K562 (cell line): ENCODE data around the gene TMSB10. TPM values are rescaled to one million over a fixed set of nuclear protein-coding genes. Genes with fewer than 3 reads are reported as not detected.

Source experiments
- ATAC-seq: fragments of 200-7000 bp; cut with Tn5 transposase; 3 replicates; pipeline ENCODE4 v1.9.1; 2020; ENCODE audit warnings: moderate library complexity
- BruUV-seq: library from RNA; stranded (reverse); fragments of 400-500 nt; replicated peaks from 2 replicates; lab custom pipeline; 2021; lab: Mats Ljungman, UMichigan
- CTCF ChIA-PET: fragments of 300-600 bp; formaldehyde crosslinking; extraction: SDS; loops from one replicate; lab custom pipeline; 2021; ENCODE audit warnings: low intra/inter-chr PET ratio; lab: Yijun Ruan, JAX
- POLR2A ChIA-PET: fragments of 300-600, 350-650 bp; sonication (Branson Sonifier 250); formaldehyde crosslinking; extraction: SDS; loops from one replicate; lab custom pipeline; 2021; ENCODE audit warnings: antibody characterized with exemption, inconsistent platforms; lab: Yijun Ruan, JAX
- DNase-seq, 4 experiments: peaks; one replicate each; pipeline versions ENCODE4 v3.0.0 to v3.0.0-alpha.2; 2011 to 2018; ENCODE audit warnings: low spot score in 3 of 4, mixed read lengths in 3 of 4; ENCODE audit errors: extremely low read depth in 1 of 4
- FAIRE-seq: peaks from 2 replicates; lab custom pipeline; 2011; peaks lifted over from hg19 to GRCh38; lab: Jason Lieb, UNC
- H2AFZ ChIP-seq: 2 replicates; pipeline ENCODE4 v1.6.0; 2011; ENCODE audit warnings: low read depth, low read length, control low read depth, inconsistent platforms
- H3K27ac ChIP-seq: fragments of 200-600 bp; 3 replicates; pipeline ENCODE4 v1.8.0; 2011; ENCODE audit warnings: low read depth, mild to moderate bottlenecking, control low read depth, inconsistent platforms, low read length, moderate library complexity, mixed read lengths; ENCODE audit errors: extremely low read depth
- H3K27me3 ChIP-seq, 2 experiments: fragments of 300-600 bp in 1 of 2; 2 replicates in 1 of 2; 3 replicates in 1 of 2; pipeline versions ENCODE4 v1.6.0 to v1.8.0; 2011; ENCODE audit warnings: inconsistent platforms in 2 of 2, low read length in 2 of 2, mild to moderate bottlenecking in 1 of 2, mixed read lengths in 1 of 2, moderate library complexity in 1 of 2; ENCODE audit not compliant: control insufficient read depth in 2 of 2, insufficient read depth in 2 of 2
- H3K36me3 ChIP-seq: fragments of 300-600 bp; 3 replicates; pipeline ENCODE4 v1.8.0; 2011; ENCODE audit warnings: mild to moderate bottlenecking, low read length, inconsistent platforms; ENCODE audit not compliant: control insufficient read depth, insufficient read depth
- H3K4me1 ChIP-seq, 2 experiments: fragments of 200-600 bp in 1 of 2; replicated peaks in 1 of 2; 2 replicates in 1 of 2; 3 replicates in 1 of 2; pipeline versions ENCODE4 v1.5.1 to v1.8.0; 2011; ENCODE audit warnings: inconsistent platforms in 2 of 2, low read length in 2 of 2, mild to moderate bottlenecking in 1 of 2, mixed read lengths in 1 of 2, moderate library complexity in 1 of 2; ENCODE audit not compliant: control insufficient read depth in 2 of 2, insufficient read depth in 2 of 2
- H3K4me2 ChIP-seq: 2 replicates; pipeline ENCODE4 v1.6.1; 2011; ENCODE audit warnings: low read length, control low read depth, inconsistent platforms, mixed read lengths; ENCODE audit not compliant: insufficient read depth
- H3K4me3 ChIP-seq: fragments of 200-600 bp; sonication (generic), shearing (Covaris generic); 2 replicates; pipeline ENCODE4 v1.5.1; 2016; ENCODE audit warnings: control low read depth, inconsistent platforms
- H3K79me2 ChIP-seq: fragments of 200-600 bp; 3 replicates; pipeline ENCODE4 v1.8.0; 2011; ENCODE audit warnings: low read length, inconsistent platforms; ENCODE audit not compliant: control insufficient read depth, insufficient read depth
- H3K9ac ChIP-seq, 2 experiments: 2 replicates each; pipeline versions ENCODE4 v1.6.0 to v1.6.1; 2011; ENCODE audit warnings: low read depth in 2 of 2, low read length in 2 of 2, control low read depth in 1 of 2, inconsistent platforms in 1 of 2, mild to moderate bottlenecking in 1 of 2, mixed read lengths in 1 of 2; ENCODE audit not compliant: insufficient read depth in 1 of 2
- H3K9me1 ChIP-seq: one replicate; pipeline ENCODE4 v1.6.0; 2011; ENCODE audit warnings: inconsistent platforms, mild to moderate bottlenecking, low read length, moderate library complexity; ENCODE audit not compliant: control insufficient read depth, insufficient read depth
- H3K9me3 ChIP-seq: replicated peaks from 2 replicates; pipeline ENCODE4 v1.5.1; 2011; ENCODE audit warnings: low read depth, low read length, inconsistent platforms; ENCODE audit not compliant: control insufficient read depth, insufficient read depth
- H4K20me1 ChIP-seq: replicated peaks from 2 replicates; pipeline ENCODE4 v1.6.1; 2011; ENCODE audit warnings: low read length, inconsistent platforms, mixed read lengths; ENCODE audit not compliant: control insufficient read depth, insufficient read depth
- RBM15 ChIP-seq: fragments of 200-400 bp; formaldehyde crosslinking; IDR thresholded peaks from 2 replicates; pipeline ENCODE4 v1.6.1; 2018; ENCODE audit warnings: mild to moderate bottlenecking, low read length, moderate library complexity; ENCODE audit not compliant: insufficient read depth
- WGBS: fragments of 100-300 bp; shearing (Covaris generic); methylation state at CpG from one replicate; pipeline ENCODE4 v1.1.6; 2016; ENCODE audit warnings: low coverage, mixed read lengths; ENCODE audit not compliant: insufficient coverage; ENCODE audit errors: missing lambda C conversion rate; 5-methylcytosine and 5-hydroxymethylcytosine counted together
- in situ Hi-C: fragments of 300-500 bp; cut with MboI; formaldehyde crosslinking; loops from 4 replicates; pipeline ENCODE4 v1.15.0; 2018; ENCODE audit warnings: inconsistent platforms, mixed read lengths
- intact Hi-C: fragments of 100-400 bp; cut with micrococcal nuclease; formaldehyde crosslinking; loops from 2 replicates; pipeline ENCODE4 v1.14.2; 2022
- polyA plus RNA-seq, 8 experiments: library from polyadenylated mRNA; depleted of rRNA in 4 of 8; stranded (reverse) in 5 of 8; unstranded in 3 of 8; fragments of >200 nt; fragmentation: Nextera tagmentation in 2 of 8; fragmentation: Illumina TruSeq in 1 of 8; extraction: Ambion mirVana in 2 of 8; extraction: Trizol in 1 of 8; gene quantifications; 2 replicates each; pipeline versions ENCODE4 v1.2.1 to v1.2.3, GENCODE V29; 2011 to 2014; ENCODE audit warnings: inconsistent platforms in 1 of 8, missing spikeins in 1 of 8
- total RNA-seq, 7 experiments: library from RNA; depleted of rRNA in 6 of 7; stranded (reverse); fragments of >200 nt in 6 of 7; fragmentation: Illumina TruSeq in 2 of 7; extraction: Trizol in 2 of 7; gene quantifications; 2 replicates each; pipeline versions ENCODE4 v1.2.1 to v1.2.3, GENCODE V29; 2011 to 2021; ENCODE audit warnings: low replicate concordance in 1 of 7
- TF ChIP-seq, protein P1 (sequence below): fragments of 250-450 bp; sonication (Bioruptor Pico); IDR thresholded peaks from 2 replicates; pipeline ENCODE4 v1.4.0; 2020; ENCODE audit warnings: mild to moderate bottlenecking, moderate library complexity

TMSB10 gene
- total and polyA plus RNA-seq, 9 of the 15 experiments (the other 6 are each of a cell fraction or from before 2014, with no cell fraction given): 382 to 2,226 (median 959) TPM

GRCh38 chr2:84894758-84895520, 10.5 kb upstream of the TMSB10 start:
- WGBS: 27% methylated on average over 7 of the region's 7 CpGs
- H3K27ac ChIP-seq: no peak overlapping the region
- H3K4me1 ChIP-seq: peaks cover 0 to 12% of the 10 kb centered on the region in 2 experiments; a peak in 3 of 5 replicates
- BruUV-seq: no TSS peak
- H3K4me3 ChIP-seq: no peak overlapping the region
- CTCF ChIA-PET: no interaction called here
- no peaks in the 10 kb centered on the region for H3K9me3 ChIP-seq
- no peaks in the 10 kb centered on the region for H4K20me1 ChIP-seq
- H3K4me2 ChIP-seq: no peak overlapping the region
- intact Hi-C loops (no loop called here), in situ Hi-C loops (no loop called here)
- POLR2A ChIA-PET: interaction anchor here (0.8 kb wide), 1 partner anchor 8 kb away, joined by 3 read pairs; no protein-coding TSS in a partner anchor
- no peaks in the 10 kb centered on the region for H3K79me2 ChIP-seq
- no peak for ATAC-seq
- no peak for TF ChIP-seq RBM15
- TF ChIP-seq, protein P1, sequence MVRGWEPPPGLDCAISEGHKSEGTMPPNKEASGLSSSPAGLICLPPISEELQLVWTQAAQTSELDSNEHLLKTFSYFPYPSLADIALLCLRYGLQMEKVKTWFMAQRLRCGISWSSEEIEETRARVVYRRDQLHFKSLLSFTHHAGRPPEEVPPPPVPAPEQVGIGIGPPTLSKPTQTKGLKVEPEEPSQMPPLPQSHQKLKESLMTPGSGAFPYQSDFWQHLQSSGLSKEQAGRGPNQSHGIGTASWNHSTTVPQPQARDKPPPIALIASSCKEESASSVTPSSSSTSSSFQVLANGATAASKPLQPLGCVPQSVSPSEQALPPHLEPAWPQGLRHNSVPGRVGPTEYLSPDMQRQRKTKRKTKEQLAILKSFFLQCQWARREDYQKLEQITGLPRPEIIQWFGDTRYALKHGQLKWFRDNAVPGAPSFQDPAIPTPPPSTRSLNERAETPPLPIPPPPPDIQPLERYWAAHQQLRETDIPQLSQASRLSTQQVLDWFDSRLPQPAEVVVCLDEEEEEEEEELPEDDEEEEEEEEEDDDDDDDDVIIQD (CRISPR knock-in tag): no peak
- H3K36me3 ChIP-seq: no peaks in the 10 kb centered on the region
- H3K9ac ChIP-seq: no peak overlapping the region
- H2AFZ ChIP-seq: peak overlapping the region; percentile 74
- H3K27me3 ChIP-seq: no peaks in the 10 kb centered on the region
- no peak for FAIRE-seq
- no peak for DNase-seq
- H3K9me1 ChIP-seq: no peaks in the 10 kb centered on the region
